Panc1 (cell line): ENCODE measurements around the gene ABCD3.

Experiments used
- POLR2AphosphoS5 ChIP-seq: IDR thresholded peaks from 2 replicates; pipeline ENCODE4 v1.6.1; 2012; ENCODE audit warnings: mild to moderate bottlenecking, low read depth, low read length, moderate library complexity
- REST ChIP-seq, 2 experiments: IDR thresholded peaks; 2 replicates each; pipeline ENCODE4 v1.6.1; 2011 to 2012; ENCODE audit warnings: low read depth in 2 of 2, control low read depth in 1 of 2, low read length in 1 of 2, mild to moderate bottlenecking in 1 of 2, moderate library complexity in 1 of 2; ENCODE audit not compliant: insufficient read depth in 1 of 2
- SIN3A ChIP-seq: IDR thresholded peaks from 2 replicates; pipeline ENCODE4 v1.6.1; 2012; ENCODE audit warnings: low read depth, mild to moderate bottlenecking, low read length, moderate library complexity, borderline replicate concordance; ENCODE audit not compliant: insufficient read depth
- TF ChIP-seq, protein P1 (sequence below): fragments of 450-650 bp; IDR thresholded peaks from 2 replicates; pipeline ENCODE4 v1.5.1; 2017; ENCODE audit warnings: mild to moderate bottlenecking

GRCh38 chr1:94395231-94395630, 23.0 kb upstream of the ABCD3 start:
- no peak for TF ChIP-seq SIN3A
- TF ChIP-seq, protein P1, sequence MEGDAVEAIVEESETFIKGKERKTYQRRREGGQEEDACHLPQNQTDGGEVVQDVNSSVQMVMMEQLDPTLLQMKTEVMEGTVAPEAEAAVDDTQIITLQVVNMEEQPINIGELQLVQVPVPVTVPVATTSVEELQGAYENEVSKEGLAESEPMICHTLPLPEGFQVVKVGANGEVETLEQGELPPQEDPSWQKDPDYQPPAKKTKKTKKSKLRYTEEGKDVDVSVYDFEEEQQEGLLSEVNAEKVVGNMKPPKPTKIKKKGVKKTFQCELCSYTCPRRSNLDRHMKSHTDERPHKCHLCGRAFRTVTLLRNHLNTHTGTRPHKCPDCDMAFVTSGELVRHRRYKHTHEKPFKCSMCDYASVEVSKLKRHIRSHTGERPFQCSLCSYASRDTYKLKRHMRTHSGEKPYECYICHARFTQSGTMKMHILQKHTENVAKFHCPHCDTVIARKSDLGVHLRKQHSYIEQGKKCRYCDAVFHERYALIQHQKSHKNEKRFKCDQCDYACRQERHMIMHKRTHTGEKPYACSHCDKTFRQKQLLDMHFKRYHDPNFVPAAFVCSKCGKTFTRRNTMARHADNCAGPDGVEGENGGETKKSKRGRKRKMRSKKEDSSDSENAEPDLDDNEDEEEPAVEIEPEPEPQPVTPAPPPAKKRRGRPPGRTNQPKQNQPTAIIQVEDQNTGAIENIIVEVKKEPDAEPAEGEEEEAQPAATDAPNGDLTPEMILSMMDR = no peak
- no peak for TF ChIP-seq REST (IDR thresholded peaks at IDR 0.05; ENCODE audit: insufficient read depth in 1 of 2, low read depth in 2 of 2, low read length in 1 of 2)
- no peak for TF ChIP-seq POLR2AphosphoS5
